ENCODE results near the gene AKT2. TPM values are rescaled to one million over a fixed set of nuclear protein-coding genes. Genes with fewer than 3 reads are reported as not detected.

The AKT2 gene
- total and polyA plus RNA-seq, 10 of the 15 experiments (the other 5 are each of a cell fraction or from before 2014, with no cell fraction given): 1.0 to 185 (median 71.5) TPM

DNA sequence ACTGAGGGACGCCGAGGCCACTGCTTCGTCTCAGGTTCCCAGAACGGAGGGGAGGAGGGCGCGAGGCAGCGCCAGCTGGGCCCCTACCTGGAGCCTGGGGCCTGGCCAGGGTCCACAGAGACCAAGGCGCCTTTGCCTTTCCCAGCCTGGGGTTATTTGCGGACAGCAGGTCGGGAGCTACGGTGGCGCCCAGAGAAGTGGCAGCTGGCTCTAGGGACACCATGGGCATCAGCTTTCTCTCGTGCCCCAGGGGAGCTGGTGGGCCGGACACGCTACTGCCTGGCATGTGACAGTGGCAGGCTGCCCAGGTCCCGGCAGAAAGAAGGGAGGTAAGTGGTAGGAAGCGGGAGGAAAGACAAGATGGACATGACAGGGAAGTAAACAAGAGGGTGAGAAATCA, 19.0 kb downstream of the AKT2 start (continued):
- TF ChIP-seq, protein P1, sequence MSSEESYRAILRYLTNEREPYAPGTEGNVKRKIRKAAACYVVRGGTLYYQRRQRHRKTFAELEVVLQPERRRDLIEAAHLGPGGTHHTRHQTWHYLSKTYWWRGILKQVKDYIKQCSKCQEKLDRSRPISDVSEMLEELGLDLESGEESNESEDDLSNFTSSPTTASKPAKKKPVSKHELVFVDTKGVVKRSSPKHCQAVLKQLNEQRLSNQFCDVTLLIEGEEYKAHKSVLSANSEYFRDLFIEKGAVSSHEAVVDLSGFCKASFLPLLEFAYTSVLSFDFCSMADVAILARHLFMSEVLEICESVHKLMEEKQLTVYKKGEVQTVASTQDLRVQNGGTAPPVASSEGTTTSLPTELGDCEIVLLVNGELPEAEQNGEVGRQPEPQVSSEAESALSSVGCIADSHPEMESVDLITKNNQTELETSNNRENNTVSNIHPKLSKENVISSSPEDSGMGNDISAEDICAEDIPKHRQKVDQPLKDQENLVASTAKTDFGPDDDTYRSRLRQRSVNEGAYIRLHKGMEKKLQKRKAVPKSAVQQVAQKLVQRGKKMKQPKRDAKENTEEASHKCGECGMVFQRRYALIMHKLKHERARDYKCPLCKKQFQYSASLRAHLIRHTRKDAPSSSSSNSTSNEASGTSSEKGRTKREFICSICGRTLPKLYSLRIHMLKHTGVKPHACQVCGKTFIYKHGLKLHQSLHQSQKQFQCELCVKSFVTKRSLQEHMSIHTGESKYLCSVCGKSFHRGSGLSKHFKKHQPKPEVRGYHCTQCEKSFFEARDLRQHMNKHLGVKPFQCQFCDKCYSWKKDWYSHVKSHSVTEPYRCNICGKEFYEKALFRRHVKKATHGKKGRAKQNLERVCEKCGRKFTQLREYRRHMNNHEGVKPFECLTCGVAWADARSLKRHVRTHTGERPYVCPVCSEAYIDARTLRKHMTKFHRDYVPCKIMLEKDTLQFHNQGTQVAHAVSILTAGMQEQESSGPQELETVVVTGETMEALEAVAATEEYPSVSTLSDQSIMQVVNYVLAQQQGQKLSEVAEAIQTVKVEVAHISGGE (CRISPR knock-in tag; IDR thresholded peaks at IDR 0.05): no peak
- TF ChIP-seq IKZF2 (IDR thresholded peaks at IDR 0.05) (no peak), EGR1 (IDR thresholded peaks at IDR 0.05; ENCODE audit: borderline replicate concordance in 1 of 2, low read depth in 2 of 2, low read length in 2 of 2) (no peak), PML (IDR thresholded peaks at IDR 0.05; ENCODE audit: low read length) (no peak), SUPT20H (IDR thresholded peaks at IDR 0.05; ENCODE audit: borderline replicate concordance, control insufficient read depth, low read depth, low read length) (no peak)
- TF ChIP-seq, protein P2, sequence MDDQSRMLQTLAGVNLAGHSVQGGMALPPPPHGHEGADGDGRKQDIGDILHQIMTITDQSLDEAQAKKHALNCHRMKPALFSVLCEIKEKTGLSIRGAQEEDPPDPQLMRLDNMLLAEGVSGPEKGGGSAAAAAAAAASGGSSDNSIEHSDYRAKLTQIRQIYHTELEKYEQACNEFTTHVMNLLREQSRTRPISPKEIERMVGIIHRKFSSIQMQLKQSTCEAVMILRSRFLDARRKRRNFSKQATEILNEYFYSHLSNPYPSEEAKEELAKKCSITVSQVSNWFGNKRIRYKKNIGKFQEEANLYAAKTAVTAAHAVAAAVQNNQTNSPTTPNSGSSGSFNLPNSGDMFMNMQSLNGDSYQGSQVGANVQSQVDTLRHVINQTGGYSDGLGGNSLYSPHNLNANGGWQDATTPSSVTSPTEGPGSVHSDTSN (IDR thresholded peaks at IDR 0.05; ENCODE audit: insufficient replicate concordance, low read depth, low read length): no peak
- TF ChIP-seq, protein P3, sequence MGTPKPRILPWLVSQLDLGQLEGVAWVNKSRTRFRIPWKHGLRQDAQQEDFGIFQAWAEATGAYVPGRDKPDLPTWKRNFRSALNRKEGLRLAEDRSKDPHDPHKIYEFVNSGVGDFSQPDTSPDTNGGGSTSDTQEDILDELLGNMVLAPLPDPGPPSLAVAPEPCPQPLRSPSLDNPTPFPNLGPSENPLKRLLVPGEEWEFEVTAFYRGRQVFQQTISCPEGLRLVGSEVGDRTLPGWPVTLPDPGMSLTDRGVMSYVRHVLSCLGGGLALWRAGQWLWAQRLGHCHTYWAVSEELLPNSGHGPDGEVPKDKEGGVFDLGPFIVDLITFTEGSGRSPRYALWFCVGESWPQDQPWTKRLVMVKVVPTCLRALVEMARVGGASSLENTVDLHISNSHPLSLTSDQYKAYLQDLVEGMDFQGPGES (IDR thresholded peaks at IDR 0.05): no peak

All from GM12878 (cell line).